HG02588 (cell line): ENCODE measurements around the gene ZBTB39.
"Not testable (repeated sequence)": the region's sequence is repeated elsewhere in the genome, so short reads cannot be mapped to it uniquely, and the experiment has no call there.

Experiments
- ATAC-seq: cut with Tn5 transposase; IDR thresholded peaks from one replicate; pipeline ENCODE4 v1.9.1; 2021; ENCODE audit warnings: mild to moderate bottlenecking, moderate library complexity; ENCODE audit not compliant: unreplicated experiment

The ZBTB39 gene

GRCh38 chr12:56982578-56983236, 23.6 kb downstream of the ZBTB39 start:
- not testable (repeated sequence) for ATAC-seq

GRCh38 chr12:56980941-56981530, 25.3 kb downstream of the ZBTB39 start:
- no peak for ATAC-seq

GRCh38 chr12:56980268-56980667, 26.1 kb downstream of the ZBTB39 start:
- ATAC-seq = no peak

GRCh38 chr12:56979628-56980027, 26.7 kb downstream of the ZBTB39 start:
- no peak for ATAC-seq

- ATAC-seq = no peak
These were observed 27.8 kb downstream of the ZBTB39 start for GRCh38 chr12:56978397-56979138.

GRCh38 chr12:56977361-56977760, 29.0 kb downstream of the ZBTB39 start:
- not testable (repeated sequence) for ATAC-seq

GRCh38 chr12:56974224-56974623, 32.1 kb downstream of the ZBTB39 start:
- not testable (repeated sequence) for ATAC-seq

GRCh38 chr12:56968910-56969309, 37.4 kb downstream of the ZBTB39 start:
- ATAC-seq = not testable (repeated sequence)

- ATAC-seq = not testable (repeated sequence)
These were observed 40.2 kb downstream of the ZBTB39 start for GRCh38 chr12:56965997-56966642.

- not testable (repeated sequence) for ATAC-seq
These were observed 41.2 kb downstream of the ZBTB39 start for GRCh38 chr12:56965124-56965523.

GRCh38 chr12:56963557-56963956, 42.8 kb downstream of the ZBTB39 start:
- ATAC-seq = not testable (repeated sequence)

- ATAC-seq = not testable (repeated sequence)
These were observed 44.1 kb downstream of the ZBTB39 start for GRCh38 chr12:56962247-56962646.

GRCh38 chr12:56958422-56958821, 47.9 kb downstream of the ZBTB39 start:
- no peak for ATAC-seq

- ATAC-seq = no peak
These were observed 48.9 kb downstream of the ZBTB39 start, which contains the start of gene RDH16 for GRCh38 chr12:56957229-56958052. RDH16 (minus strand) TSS chr12:56957608; CDS start chr12:56957462, 146 bp downstream.

- ATAC-seq = no peak
These were observed 50.6 kb downstream of the ZBTB39 start for GRCh38 chr12:56955631-56956256.

GRCh38 chr12:56954958-56955355, 51.4 kb downstream of the ZBTB39 start:
- ATAC-seq = no peak

GRCh38 chr12:56954057-56954957, 52.0 kb downstream of the ZBTB39 start:
- no peak for ATAC-seq

- no peak for ATAC-seq
These were observed 53.0 kb downstream of the ZBTB39 start for GRCh38 chr12:56953314-56953713.
